GM21515 (cell line): ENCODE results near the gene FKBP10.
"Not testable (repeated sequence)": the region's sequence is repeated elsewhere in the genome, so short reads cannot be mapped to it uniquely, and the experiment has no call there.

Experiments
- ATAC-seq: cut with Tn5 transposase; IDR thresholded peaks from one replicate; pipeline ENCODE4 v1.9.1; 2021; ENCODE audit not compliant: unreplicated experiment

FKBP10 gene

DNA sequence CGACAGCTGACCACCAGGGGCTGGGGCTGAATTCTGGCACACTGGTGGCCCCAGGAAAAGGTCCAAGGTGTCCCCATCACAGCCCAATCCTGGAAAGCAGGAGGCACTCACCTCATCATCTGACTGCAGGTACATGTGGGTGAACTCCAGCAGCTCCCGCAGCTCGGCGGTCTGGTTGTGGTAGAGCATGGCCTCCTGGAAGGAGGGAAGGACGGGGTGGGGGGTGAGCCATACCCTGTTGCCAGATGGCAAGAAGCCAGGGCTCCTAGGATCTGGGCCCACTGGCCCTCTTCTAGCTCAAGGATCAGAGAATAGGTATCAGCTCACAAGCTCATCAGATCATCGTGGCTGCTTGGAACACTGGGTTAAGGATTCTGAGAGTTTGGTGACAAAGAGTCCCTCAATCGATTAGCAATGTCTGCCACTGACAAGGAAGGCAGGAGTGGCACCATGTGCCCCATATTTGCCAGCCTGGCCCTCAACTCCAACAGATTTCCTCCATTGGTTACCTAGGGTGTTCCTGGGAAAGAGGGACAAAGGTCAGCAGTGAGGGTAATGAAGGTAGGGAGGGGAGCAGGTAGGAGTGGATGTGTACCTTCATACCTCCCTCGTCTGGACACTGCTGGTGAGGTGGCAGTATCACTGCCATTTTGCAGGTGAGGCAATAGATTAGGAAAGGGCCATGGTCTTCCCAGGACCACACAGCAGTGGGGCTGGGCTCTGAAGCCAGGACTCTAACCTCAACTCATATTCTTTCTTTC, 5.9 kb upstream of the FKBP10 start:
- no peak for ATAC-seq

DNA sequence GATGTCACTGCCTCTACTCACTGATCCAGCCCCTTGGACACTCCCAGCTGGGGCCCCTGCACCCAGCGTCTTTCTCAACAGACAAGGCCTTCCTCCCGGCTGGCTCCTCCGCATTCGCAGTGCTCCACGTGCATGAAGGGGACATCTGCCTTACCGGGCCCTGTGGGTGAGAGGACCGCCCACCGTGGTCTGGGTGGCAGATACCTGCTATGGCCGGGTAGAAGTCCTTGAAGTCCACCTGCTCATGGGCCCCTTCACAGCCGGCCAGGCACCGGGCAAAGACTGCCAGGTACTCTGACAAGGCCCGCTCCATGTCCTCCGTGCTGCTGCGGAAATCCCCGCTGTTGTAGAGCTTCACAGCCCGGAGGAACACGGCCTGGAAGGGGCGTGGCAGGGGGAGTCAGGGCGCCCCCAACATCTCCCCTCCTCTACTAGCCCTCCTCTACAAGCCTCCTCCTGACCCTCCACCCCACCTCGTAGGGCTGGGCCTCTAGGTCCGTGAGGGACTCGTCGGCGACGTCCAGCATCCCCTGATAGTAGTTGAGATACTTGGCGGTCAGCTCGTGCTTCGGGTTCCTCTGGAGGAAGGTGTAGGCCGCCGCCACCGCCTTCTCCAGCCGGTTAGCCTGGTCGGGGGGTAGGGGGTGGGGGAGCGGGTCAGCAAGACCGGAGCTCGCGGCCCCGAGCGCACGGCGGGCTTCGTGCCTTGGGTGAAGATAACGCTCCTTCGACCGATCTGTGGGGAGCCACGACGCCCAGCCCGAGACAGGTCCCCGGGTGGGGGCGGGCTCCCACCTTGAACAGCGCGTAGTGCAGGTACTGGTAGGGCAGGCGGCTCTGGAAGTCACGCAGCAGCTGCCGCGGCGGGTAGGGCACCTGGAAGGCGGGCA, 1.9 kb upstream of the FKBP10 start:
- no peak for ATAC-seq

DNA sequence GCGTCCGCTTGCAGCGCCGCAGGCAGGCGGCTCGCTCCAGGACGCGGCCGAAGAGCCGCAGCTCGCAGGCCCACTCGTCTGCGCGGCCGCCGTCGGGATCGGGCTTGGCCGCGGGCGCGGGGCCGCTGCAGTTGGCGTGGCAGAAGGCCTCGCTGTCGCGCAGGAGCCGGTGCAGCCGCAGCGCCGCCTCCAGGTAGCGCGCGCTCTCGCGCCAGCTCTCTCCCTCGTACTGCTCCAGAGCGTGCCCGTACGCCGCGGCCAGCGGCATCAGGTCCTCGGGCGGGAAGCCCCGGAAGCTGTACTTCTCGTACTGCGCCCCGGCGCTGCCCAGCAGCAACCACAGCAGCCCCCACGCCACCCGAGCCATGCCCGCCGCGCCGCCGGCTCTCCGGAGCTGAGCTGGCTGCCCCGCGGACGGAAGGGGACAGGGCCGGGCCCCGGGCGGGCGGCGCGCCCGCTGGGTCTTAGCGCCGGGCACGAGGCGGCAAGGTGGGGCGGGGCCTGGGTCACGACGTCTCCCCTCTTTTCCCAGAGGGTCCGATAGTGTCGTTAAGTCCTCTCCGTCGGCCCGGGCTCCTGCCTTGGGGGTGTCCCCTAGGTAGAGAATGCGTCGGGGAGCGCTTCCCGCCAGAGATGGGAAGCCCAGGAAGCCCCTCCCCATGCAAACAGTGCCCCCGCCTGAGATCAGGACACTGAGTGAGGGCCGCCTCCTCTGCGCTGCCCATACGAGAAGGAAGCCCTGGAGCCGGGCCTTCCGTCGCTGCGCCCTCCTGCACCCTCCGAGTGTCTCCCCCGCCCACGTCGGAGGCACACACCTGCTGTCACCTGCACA, 1.0 kb upstream of the FKBP10 start, which contains the start of gene P3H4:
TSS of gene P3H4 (minus strand) at position 401 of the 832 bp plus-strand sequence. CDS start at position 367, 34 bp downstream.
- ATAC-seq = no peak

DNA sequence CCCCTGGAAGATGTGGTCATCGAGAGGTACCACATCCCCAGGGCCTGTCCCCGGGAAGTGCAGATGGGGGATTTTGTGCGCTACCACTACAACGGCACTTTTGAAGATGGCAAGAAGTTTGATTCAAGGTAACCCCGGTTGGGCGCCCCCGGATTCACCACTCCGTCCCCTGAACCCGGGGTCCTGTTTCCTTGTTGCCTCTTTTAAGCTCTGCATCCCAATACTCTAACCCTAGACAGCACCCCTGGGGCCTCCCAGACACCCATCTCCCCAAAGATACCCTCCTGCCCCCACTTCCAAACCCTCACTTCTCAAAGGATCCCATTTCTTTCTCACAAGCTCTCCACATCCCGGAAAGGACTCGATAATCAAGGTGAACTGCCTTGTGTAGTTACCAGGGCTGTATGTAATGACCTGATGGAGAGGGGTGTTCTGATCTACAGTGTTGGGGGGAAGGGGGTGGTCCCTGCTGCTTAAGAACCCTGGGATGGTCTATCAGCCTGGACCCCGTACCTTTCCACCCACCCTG, 412 bp downstream of the FKBP10 start:
- ATAC-seq = no peak

DNA sequence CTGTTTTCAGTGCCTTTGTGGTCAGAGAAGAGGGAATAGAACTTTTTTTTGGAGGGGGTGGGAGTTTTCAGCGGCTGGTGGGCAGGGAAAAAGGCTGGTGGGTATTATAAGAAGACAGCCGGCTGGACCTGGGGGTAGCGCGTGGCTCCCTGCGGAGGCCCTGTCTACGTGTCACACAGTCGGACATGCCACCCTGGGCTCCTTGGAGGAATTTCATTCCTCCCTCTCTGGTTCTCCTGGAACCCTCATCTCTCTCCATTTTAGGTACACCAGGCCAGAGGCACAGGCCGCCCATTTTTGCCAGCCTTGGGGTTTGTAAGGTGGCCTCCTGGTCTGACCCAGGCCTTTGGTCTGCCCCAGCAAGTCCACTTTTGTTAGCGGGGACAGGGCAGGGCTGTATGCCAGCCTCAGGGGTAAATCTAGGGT, 908 bp downstream of the FKBP10 start:
- ATAC-seq = no peak

DNA sequence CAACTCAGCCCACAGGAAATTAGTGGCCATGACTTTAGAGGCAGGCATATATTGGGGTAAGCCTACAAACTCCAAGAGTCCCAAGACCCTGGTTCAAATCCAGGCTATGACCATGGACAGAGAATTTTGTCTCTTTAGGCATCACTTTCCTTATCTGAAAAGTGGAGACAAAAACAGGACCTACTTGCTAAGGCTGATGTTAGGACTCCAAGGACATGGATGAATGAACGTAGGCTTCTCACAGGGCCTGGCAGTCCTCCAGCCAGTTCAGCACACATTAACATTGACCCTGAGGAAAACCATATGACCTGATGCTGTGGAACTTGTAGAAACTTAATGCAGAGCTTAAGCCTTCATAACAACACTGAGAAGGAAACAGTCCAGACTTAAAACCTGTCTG, 1.4 kb downstream of the FKBP10 start:
- no peak for ATAC-seq

DNA sequence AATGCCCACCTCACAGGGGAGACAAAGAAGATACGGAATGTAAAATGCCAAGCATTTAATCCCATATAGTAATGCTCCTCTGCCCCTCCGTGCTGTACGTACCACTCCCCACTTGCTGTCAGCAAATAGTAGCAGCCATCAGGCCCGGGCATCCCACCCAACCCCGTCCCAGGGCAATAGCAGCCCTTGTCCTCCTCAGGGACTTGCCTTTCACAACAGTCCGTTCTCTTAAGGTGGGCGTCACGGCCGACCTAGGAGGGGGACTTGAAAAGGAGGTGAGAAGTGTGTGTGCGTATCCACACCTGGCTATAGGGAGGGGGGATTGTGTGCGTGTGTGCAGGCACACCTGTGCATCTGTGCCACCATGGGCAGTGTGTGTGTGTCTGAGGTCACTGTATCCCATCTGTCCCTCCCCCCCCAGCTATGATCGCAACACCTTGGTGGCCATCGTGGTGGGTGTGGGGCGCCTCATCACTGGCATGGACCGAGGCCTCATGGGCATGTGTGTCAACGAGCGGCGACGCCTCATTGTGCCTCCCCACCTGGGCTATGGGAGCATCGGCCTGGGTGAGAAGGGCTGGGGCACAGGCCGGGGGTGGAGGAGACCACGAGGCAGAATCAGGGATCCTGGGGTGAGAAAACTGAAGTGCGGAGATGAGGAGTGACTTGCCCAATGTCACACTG, 4.0 kb downstream of the FKBP10 start:
- no peak for ATAC-seq

DNA sequence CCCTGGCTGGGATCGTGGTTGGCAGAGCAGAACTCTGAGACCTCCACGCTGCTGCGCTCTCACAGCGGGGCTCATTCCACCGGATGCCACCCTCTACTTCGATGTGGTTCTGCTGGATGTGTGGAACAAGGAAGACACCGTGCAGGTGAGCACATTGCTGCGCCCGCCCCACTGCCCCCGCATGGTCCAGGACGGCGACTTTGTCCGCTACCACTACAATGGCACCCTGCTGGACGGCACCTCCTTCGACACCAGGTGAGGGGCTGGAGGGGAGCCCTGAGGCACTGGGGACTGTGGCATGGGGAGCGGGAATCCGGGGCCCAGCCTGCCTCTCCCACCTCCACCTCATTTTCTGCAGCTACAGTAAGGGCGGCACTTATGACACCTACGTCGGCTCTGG, 5.2 kb downstream of the FKBP10 start:
- no peak for ATAC-seq

DNA sequence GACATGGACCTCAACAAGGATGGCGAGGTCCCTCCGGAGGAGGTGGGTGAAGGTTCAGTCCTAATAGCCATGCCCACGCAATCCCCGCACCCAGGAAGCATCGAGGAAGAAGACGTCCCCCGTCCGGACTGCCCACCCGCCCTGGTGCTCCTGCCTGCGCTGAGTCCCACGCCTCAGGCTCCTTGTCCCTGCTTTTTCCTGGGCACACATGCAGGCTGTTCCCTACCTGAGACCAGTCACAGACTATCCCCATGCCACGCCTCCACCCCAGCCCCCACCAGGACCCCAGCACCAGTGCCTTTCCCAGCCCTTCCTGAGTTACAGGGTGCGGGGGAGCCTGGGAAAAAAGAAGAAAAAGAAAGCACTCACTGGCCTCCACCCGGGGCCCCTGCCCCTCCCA, 9.0 kb downstream of the FKBP10 start:
- no peak for ATAC-seq

DNA sequence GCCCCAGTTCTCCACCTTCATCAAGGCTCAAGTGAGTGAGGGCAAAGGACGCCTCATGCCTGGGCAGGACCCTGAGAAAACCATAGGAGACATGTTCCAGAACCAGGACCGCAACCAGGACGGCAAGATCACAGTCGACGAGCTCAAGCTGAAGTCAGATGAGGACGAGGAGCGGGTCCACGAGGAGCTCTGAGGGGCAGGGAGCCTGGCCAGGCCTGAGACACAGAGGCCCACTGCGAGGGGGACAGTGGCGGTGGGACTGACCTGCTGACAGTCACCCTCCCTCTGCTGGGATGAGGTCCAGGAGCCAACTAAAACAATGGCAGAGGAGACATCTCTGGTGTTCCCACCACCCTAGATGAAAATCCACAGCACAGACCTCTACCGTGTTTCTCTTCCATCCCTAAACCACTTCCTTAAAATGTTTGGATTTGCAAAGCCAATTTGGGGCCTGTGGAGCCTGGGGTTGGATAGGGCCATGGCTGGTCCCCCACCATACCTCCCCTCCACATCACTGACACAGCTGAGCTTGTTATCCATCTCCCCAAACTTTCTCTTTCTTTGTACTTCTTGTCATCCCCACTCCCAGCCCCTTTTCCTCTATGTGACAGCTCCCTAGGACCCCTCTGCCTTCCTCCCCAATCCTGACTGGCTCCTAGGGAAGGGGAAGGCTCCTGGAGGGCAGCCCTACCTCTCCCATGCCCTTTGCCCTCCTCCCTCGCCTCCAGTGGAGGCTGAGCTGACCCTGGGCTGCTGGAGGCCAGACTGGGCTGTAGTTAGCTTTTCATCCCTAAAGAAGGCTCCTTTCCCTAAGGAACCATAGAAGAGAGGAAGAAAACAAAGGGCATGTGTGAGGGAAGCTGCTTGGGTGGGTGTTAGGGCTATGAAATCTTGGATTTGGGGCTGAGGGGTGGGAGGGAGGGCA, 9.7 kb downstream of the FKBP10 start:
- ATAC-seq = no peak

DNA sequence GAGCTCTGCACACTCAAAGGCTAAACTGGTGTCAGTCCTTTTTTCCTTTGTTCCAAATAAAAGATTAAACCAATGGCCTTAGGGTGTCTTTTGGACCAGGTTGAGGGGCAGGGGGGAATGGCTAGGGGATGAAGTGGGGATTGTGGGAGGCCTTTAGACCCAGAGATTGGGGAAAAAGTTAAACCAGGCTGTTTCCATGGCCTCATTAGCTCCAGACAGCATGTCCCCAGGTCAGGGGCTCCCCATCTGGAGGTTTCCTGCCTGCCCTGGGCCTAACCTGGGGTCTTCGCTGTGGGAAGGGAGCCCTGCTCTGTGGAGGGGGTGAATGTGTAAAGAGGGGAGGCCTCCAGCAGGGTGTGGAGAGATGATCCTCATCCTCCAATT, 10.3 kb downstream of the FKBP10 start:
- ATAC-seq = no peak

DNA sequence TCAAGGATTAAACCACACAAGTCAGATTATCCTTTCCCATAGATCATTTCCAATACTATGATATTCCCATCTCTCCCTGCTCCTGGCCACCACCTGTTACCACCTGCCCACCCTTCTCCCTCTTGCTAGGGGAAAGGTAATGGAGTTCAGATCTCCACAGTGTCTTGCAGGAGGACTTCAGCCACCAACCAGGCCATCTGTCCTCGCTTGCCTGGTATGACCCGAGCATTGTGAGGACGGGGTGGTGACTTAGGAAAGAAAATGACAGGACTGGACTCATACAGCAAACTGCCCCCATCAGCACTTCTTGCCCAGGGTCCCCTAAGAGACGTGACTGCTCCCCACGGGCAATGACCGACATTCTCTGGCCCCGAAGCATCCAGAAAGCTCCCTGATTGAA, 10.8 kb downstream of the FKBP10 start:
- no peak for ATAC-seq

DNA sequence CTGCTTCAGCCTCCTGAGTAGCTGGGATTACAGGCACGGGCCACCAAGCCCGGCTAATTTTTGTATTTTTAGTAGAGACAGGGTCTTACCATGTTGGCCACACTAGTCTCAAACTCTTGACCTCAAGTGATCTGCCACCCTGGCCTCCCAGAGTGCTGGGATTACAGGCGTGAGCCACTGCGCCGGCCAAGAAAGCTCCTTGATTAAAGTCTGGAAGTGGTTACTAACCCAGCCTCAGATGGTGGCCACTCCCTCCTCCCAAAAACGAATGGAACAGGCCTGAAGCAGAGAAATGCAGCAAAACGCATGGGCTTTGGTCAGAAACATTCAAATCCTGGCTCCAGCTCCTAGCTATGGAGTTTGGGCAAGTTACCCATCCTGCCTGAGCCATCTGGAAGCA, 11.3 kb downstream of the FKBP10 start:
- ATAC-seq = no peak

DNA sequence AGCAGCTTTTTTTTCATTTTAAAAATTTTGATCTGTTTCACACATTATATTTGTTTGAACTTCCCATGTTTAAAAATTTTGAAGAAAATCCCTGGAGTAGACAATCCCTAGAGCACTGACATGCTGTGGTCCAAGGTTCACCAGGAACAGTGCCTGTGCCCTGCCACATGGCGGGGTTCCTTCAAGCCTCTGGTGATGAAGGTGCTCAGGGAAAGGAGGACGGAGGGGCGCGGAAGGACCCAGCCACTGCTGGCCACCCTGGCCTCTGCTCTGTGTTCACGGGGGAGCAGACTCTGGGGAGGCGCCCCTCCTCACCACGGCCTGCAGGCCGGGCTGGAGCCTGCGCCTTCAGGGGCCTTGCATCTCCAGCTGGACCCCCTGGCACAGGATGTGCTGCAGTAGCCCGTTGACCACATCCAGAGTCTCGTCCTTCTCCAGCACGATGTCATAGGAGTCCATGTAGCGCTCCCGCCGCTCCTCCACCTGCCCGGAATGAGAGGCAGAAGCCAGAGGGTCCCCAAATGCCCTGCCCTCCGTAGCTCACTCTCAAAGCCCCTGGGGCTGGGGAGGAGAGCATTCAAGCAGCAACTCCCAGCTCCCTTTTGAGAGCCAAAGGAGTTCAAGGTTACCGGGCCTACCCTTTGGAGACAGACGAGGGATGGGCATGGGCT, 12.5 kb downstream of the FKBP10 start:
- no peak for ATAC-seq

DNA sequence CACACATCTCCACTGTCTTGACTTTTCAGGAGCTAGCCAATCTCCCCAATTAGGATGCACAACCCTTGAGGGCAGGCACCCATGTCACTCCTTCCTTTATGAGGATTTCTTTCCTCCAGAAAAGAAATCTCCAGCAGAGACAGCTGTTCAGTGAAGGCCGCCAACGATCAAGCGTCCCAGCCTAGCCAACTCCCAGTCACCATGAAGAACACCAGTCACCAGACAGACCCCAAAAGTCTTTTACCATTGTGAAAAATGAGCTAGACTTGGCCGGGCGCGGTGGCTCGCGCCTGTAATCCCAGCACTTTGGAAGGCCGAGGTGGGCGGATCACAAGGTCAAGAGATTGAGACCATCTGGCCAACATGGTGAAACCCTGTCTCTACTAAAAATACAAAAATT, 17.2 kb downstream of the FKBP10 start:
- not testable (repeated sequence) for ATAC-seq

DNA sequence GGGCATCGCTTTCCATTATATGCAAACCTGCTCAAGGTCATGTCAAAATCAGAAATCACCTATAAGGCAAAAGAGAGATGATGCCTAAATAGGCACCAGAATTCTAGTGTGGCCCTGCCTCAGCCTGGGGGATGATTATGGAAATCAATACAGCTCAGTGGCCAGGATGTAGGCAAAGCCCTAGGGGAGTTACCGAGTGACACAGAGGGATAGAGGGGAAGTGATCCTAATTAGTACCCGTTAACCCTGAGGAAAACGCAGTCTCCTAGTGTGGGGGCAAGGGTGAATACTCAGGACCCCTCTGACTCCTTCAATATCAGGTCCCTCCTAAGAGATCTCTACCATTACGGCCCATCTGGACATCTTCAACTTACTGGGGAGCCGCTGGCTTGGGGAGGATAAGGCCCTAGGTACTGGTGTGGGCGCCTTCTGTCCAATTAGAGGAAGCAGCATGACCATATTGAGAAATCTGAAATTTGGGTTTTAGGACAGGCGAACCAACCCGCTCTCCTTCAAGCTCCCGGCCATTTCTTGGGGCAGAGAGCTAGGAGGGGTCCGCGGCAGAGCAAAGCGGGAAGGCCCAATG, 22.5 kb downstream of the FKBP10 start:
- peak; percentile 40 for ATAC-seq

DNA sequence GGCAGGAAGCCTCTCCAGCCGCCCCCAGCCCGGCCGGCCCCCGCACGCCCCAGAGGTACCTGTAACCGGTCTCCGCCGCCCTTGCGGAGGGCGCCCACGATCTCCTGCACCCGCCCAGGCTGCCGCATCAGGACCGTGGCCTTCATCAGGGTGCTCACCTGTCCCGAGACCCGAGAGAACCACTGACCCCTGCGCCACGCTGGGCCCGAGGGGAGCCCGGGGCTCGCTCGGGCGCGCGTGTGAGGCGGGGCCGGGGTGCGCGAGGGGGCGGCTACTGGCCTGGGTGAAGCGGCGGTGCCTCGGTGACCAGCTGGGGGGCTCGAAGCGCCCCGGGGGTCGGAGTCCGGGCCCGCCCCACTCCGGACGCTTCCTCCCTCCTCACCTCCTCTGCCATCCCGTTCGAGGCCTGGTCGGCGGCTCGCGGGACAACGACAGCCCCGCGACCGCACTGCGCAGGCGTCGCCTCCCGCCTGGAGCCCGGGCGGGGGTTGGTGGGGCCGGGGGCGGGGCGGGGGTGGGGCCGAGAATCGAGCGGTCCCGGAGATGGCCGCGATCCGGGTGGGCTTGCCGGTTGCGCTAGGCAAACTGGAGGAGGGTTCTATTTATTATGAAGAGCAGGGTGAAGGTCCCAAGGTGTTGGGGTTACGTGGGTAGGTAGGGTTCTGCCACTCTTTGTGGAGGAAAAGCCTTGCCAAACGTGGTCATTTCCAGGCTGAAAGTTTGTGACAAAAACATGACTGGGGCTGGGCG, 23.2 kb downstream of the FKBP10 start, which contains the start of gene NT5C3B:
TSS of gene NT5C3B (minus strand) at position 433 of the 750 bp plus-strand sequence. CDS start at position 394, 39 bp downstream.
- ATAC-seq = peak; percentile 54
